GM23338 (cell line): ENCODE results near the gene SDR42E1. TPM values are rescaled to one million over a fixed set of nuclear protein-coding genes. Genes with fewer than 3 reads are reported as not detected.

Source experiments
- ATAC-seq: fragments of 200-7000 bp; cut with Tn5 transposase; 3 replicates; pipeline ENCODE4 v1.9.1; 2020
- DNase-seq: peaks from one replicate; pipeline ENCODE4 v3.0.0-alpha.2; 2015; ENCODE audit warnings: low spot score
- H2AFZ ChIP-seq: fragments of 200-600 bp; sonication (generic); 2 replicates; pipeline ENCODE4 v1.8.0; 2016; ENCODE audit warnings: antibody characterized with exemption, mild to moderate bottlenecking, moderate library complexity
- H3F3A ChIP-seq: fragments of 200-600 bp; sonication (generic); replicated peaks from 2 replicates; pipeline ENCODE4 v1.8.0; 2017; ENCODE audit warnings: antibody characterized with exemption, mixed run types, low read depth
- H3K27ac ChIP-seq: fragments of 200-600 bp; sonication (generic); 2 replicates; pipeline ENCODE4 v1.6.1; 2016; ENCODE audit warnings: low read depth
- H3K27me3 ChIP-seq: fragments of 200-600 bp; sonication (generic); 2 replicates; pipeline ENCODE4 v1.8.0; 2016; ENCODE audit warnings: mild to moderate bottlenecking, mixed run types, moderate library complexity; ENCODE audit not compliant: insufficient read depth
- H3K36me3 ChIP-seq: fragments of 200-600 bp; sonication (generic); 2 replicates; pipeline ENCODE4 v1.8.0; 2016; ENCODE audit warnings: mild to moderate bottlenecking; ENCODE audit not compliant: insufficient read depth
- H3K4me1 ChIP-seq: fragments of 200-600 bp; sonication (generic); 2 replicates; pipeline ENCODE4 v1.8.0; 2016; ENCODE audit warnings: mild to moderate bottlenecking, moderate library complexity; ENCODE audit not compliant: insufficient read depth
- H3K4me2 ChIP-seq: fragments of 200-600 bp; sonication (generic); 2 replicates; pipeline ENCODE4 v1.7.1; 2017; ENCODE audit warnings: mixed run types
- H3K4me3 ChIP-seq: fragments of 200-600 bp; sonication (generic); 2 replicates; pipeline ENCODE4 v1.6.1; 2016; ENCODE audit warnings: mixed run types
- H3K79me2 ChIP-seq: fragments of 200-600 bp; sonication (generic); replicated peaks from 2 replicates; pipeline ENCODE4 v1.8.0; 2017; ENCODE audit warnings: mild to moderate bottlenecking; ENCODE audit not compliant: insufficient read depth
- H3K9me2 ChIP-seq: fragments of 200-600 bp; sonication (generic); 2 replicates; pipeline ENCODE4 v1.8.0; 2017; ENCODE audit not compliant: insufficient read depth
- H4K20me1 ChIP-seq: fragments of 200-600 bp; sonication (generic); replicated peaks from 2 replicates; pipeline ENCODE4 v1.8.0; 2017; ENCODE audit warnings: mild to moderate bottlenecking; ENCODE audit not compliant: insufficient read depth
- H3K27ac Mint-ChIP-seq: 2 replicates; pipeline ENCODE4 v1.8.0; 2020; ENCODE audit warnings: inconsistent platforms, mild to moderate bottlenecking, moderate library complexity, mixed read lengths
- H3K27me3 Mint-ChIP-seq: 3 replicates; pipeline ENCODE4 v1.8.0; 2022; ENCODE audit warnings: low read depth, mild to moderate bottlenecking, moderate library complexity, mixed read lengths, inconsistent platforms; ENCODE audit not compliant: insufficient read depth, poor library complexity
- H3K36me3 Mint-ChIP-seq: 3 replicates; pipeline ENCODE4 v1.8.0; 2021; ENCODE audit warnings: low read depth, mild to moderate bottlenecking, inconsistent platforms, moderate library complexity, mixed read lengths
- H3K4me1 Mint-ChIP-seq: 3 replicates; pipeline ENCODE4 v1.8.0; 2020; ENCODE audit warnings: mild to moderate bottlenecking, inconsistent platforms, mixed read lengths
- H3K4me3 Mint-ChIP-seq: 3 replicates; pipeline ENCODE4 v1.8.0; 2021; ENCODE audit warnings: moderate library complexity, mild to moderate bottlenecking, inconsistent platforms, mixed read lengths
- H3K9me3 Mint-ChIP-seq: 3 replicates; pipeline ENCODE4 v1.8.0; 2020; ENCODE audit warnings: moderate library complexity, mild to moderate bottlenecking, inconsistent platforms, mixed read lengths
- CREB1 ChIP-seq: fragments of 250-450 bp; sonication (Bioruptor Pico); IDR thresholded peaks from 2 replicates; pipeline ENCODE4 v1.5.0; 2020; ENCODE audit warnings: low read depth, mild to moderate bottlenecking, moderate library complexity
- EZH2 ChIP-seq: fragments of 200-600 bp; sonication (generic); IDR thresholded peaks from one replicate; pipeline ENCODE4 v1.8.0; 2017; ENCODE audit warnings: antibody characterized with exemption, mild to moderate bottlenecking, low read depth; ENCODE audit not compliant: unreplicated experiment
- EZH2phosphoT487 ChIP-seq: fragments of 200-600 bp; sonication (generic); IDR thresholded peaks from one replicate; pipeline ENCODE4 v1.8.1; 2018; ENCODE audit warnings: antibody characterized with exemption; ENCODE audit not compliant: unreplicated experiment
- JUNB ChIP-seq: IDR thresholded peaks from one replicate; pipeline ENCODE4 v1.6.1; 2016; ENCODE audit warnings: antibody characterized with exemption; ENCODE audit not compliant: unreplicated experiment
- NANOG ChIP-seq: IDR thresholded peaks from 2 replicates; pipeline ENCODE4 v1.6.1; 2016; ENCODE audit warnings: antibody characterized with exemption, borderline replicate concordance
- POLR2AphosphoS5 ChIP-seq: IDR thresholded peaks from 2 replicates; pipeline ENCODE4 v1.6.1; 2016; ENCODE audit warnings: antibody characterized with exemption, low read depth
- STAT1 ChIP-seq: IDR thresholded peaks from one replicate; pipeline ENCODE4 v1.6.1; 2016; ENCODE audit warnings: antibody characterized with exemption; ENCODE audit not compliant: unreplicated experiment
- ZNF114 ChIP-seq: fragments of 250-450 bp; sonication (Bioruptor Pico); IDR thresholded peaks from 2 replicates; pipeline ENCODE4 v1.5.0; 2020; ENCODE audit warnings: mild to moderate bottlenecking, moderate library complexity
- ZNF331 ChIP-seq: fragments of 250-450 bp; sonication (Bioruptor Pico); IDR thresholded peaks from 2 replicates; pipeline ENCODE4 v1.5.0; 2020; ENCODE audit warnings: low read depth, mild to moderate bottlenecking, moderate library complexity
- polyA plus RNA-seq: library from polyadenylated mRNA; unstranded; fragments of >200 nt; fragmentation: Nextera tagmentation; extraction: Ambion mirVana; gene quantifications from 2 replicates; pipeline ENCODE4 v1.2.1, GENCODE V29; 2016
- total RNA-seq: library from RNA; depleted of rRNA; stranded (reverse); fragments of >200 nt; shearing (Covaris generic); gene quantifications from 2 replicates; pipeline ENCODE4 v1.2.3, GENCODE V29; 2014
- TF ChIP-seq, protein P1 (sequence below): fragments of 250-450 bp; sonication (Bioruptor Pico); IDR thresholded peaks from 2 replicates; pipeline ENCODE4 v1.5.0; 2020; ENCODE audit warnings: mild to moderate bottlenecking, moderate library complexity
- TF ChIP-seq, protein P2 (sequence below): IDR thresholded peaks from 2 replicates; pipeline ENCODE4 v1.6.1; 2016; ENCODE audit warnings: antibody characterized with exemption
- TF ChIP-seq, protein P3 (sequence below), 2 experiments: fragments of 200-600 bp in 1 of 2; sonication (generic) in 1 of 2; conservative IDR thresholded peaks; 2 replicates each; pipeline versions ENCODE4 v1.5.1 to v1.6.1; 2016 to 2017; ENCODE audit warnings: antibody characterized with exemption in 2 of 2, low read depth in 2 of 2, mild to moderate bottlenecking in 2 of 2, moderate library complexity in 1 of 2
- TF ChIP-seq, protein P4 (sequence below): IDR thresholded peaks from one replicate; pipeline ENCODE4 v1.6.1; 2018; ENCODE audit warnings: antibody characterized with exemption; ENCODE audit not compliant: unreplicated experiment

Gene SDR42E1
- total and polyA plus RNA-seq, 2 experiments from 2014 or later: 0.03 TPM; not detected in 1

DNA sequence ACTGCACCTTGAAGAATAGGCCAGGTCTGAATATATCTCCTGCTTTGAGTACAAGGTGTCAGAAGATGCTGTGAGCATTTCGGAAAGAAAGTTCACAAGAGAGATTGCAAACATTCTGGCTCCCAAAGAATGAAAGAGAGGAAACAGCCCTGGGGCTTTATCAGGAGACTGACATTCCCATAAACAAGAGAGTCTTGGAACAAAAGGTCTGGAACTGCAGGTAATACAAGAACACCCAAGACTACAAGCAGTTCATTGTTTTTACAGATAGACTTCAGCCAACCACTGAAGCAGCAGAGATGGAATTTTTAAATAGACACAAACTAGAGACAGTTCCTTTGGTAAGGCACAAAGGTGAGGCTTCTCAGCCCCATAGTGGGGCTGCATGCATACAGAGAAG lies 38.2 kb upstream of the SDR42E1 start:
- TF ChIP-seq, protein P1, sequence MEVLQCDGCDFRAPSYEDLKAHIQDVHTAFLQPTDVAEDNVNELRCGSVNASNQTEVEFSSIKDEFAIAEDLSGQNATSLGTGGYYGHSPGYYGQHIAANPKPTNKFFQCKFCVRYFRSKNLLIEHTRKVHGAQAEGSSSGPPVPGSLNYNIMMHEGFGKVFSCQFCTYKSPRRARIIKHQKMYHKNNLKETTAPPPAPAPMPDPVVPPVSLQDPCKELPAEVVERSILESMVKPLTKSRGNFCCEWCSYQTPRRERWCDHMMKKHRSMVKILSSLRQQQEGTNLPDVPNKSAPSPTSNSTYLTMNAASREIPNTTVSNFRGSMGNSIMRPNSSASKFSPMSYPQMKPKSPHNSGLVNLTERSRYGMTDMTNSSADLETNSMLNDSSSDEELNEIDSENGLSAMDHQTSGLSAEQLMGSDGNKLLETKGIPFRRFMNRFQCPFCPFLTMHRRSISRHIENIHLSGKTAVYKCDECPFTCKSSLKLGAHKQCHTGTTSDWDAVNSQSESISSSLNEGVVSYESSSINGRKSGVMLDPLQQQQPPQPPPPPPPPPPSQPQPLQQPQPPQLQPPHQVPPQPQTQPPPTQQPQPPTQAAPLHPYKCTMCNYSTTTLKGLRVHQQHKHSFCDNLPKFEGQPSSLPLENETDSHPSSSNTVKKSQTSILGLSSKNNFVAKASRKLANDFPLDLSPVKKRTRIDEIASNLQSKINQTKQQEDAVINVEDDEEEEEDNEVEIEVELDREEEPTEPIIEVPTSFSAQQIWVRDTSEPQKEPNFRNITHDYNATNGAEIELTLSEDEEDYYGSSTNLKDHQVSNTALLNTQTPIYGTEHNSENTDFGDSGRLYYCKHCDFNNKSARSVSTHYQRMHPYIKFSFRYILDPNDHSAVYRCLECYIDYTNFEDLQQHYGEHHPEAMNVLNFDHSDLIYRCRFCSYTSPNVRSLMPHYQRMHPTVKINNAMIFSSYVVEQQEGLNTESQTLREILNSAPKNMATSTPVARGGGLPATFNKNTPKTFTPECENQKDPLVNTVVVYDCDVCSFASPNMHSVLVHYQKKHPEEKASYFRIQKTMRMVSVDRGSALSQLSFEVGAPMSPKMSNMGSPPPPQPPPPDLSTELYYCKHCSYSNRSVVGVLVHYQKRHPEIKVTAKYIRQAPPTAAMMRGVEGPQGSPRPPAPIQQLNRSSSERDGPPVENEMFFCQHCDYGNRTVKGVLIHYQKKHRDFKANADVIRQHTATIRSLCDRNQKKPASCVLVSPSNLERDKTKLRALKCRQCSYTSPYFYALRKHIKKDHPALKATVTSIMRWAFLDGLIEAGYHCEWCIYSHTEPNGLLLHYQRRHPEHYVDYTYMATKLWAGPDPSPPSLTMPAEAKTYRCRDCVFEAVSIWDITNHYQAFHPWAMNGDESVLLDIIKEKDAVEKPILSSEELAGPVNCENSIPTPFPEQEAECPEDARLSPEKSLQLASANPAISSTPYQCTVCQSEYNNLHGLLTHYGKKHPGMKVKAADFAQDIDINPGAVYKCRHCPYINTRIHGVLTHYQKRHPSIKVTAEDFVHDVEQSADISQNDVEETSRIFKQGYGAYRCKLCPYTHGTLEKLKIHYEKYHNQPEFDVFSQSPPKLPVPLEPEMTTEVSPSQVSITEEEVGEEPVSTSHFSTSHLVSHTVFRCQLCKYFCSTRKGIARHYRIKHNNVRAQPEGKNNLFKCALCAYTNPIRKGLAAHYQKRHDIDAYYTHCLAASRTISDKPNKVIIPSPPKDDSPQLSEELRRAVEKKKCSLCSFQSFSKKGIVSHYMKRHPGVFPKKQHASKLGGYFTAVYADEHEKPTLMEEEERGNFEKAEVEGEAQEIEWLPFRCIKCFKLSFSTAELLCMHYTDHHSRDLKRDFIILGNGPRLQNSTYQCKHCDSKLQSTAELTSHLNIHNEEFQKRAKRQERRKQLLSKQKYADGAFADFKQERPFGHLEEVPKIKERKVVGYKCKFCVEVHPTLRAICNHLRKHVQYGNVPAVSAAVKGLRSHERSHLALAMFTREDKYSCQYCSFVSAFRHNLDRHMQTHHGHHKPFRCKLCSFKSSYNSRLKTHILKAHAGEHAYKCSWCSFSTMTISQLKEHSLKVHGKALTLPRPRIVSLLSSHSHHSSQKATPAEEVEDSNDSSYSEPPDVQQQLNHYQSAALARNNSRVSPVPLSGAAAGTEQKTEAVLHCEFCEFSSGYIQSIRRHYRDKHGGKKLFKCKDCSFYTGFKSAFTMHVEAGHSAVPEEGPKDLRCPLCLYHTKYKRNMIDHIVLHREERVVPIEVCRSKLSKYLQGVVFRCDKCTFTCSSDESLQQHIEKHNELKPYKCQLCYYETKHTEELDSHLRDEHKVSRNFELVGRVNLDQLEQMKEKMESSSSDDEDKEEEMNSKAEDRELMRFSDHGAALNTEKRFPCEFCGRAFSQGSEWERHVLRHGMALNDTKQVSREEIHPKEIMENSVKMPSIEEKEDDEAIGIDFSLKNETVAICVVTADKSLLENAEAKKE (CRISPR knock-in tag): no peak
- TF ChIP-seq JUNB (no peak), POLR2AphosphoS5 (no peak), EZH2 (no peak), STAT1 (no peak), ZNF331 (no peak), NANOG (no peak), EZH2phosphoT487 (no peak), CREB1 (CRISPR knock-in tag) (no peak), ZNF114 (CRISPR knock-in tag) (no peak)
- TF ChIP-seq, protein P2, sequence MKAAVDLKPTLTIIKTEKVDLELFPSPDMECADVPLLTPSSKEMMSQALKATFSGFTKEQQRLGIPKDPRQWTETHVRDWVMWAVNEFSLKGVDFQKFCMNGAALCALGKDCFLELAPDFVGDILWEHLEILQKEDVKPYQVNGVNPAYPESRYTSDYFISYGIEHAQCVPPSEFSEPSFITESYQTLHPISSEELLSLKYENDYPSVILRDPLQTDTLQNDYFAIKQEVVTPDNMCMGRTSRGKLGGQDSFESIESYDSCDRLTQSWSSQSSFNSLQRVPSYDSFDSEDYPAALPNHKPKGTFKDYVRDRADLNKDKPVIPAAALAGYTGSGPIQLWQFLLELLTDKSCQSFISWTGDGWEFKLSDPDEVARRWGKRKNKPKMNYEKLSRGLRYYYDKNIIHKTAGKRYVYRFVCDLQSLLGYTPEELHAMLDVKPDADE: no peak
- TF ChIP-seq, protein P3, sequence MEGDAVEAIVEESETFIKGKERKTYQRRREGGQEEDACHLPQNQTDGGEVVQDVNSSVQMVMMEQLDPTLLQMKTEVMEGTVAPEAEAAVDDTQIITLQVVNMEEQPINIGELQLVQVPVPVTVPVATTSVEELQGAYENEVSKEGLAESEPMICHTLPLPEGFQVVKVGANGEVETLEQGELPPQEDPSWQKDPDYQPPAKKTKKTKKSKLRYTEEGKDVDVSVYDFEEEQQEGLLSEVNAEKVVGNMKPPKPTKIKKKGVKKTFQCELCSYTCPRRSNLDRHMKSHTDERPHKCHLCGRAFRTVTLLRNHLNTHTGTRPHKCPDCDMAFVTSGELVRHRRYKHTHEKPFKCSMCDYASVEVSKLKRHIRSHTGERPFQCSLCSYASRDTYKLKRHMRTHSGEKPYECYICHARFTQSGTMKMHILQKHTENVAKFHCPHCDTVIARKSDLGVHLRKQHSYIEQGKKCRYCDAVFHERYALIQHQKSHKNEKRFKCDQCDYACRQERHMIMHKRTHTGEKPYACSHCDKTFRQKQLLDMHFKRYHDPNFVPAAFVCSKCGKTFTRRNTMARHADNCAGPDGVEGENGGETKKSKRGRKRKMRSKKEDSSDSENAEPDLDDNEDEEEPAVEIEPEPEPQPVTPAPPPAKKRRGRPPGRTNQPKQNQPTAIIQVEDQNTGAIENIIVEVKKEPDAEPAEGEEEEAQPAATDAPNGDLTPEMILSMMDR (conservative IDR thresholded peaks at IDR 0.05; ENCODE audit: low read depth in 2 of 2): no peak
- TF ChIP-seq, protein P4, sequence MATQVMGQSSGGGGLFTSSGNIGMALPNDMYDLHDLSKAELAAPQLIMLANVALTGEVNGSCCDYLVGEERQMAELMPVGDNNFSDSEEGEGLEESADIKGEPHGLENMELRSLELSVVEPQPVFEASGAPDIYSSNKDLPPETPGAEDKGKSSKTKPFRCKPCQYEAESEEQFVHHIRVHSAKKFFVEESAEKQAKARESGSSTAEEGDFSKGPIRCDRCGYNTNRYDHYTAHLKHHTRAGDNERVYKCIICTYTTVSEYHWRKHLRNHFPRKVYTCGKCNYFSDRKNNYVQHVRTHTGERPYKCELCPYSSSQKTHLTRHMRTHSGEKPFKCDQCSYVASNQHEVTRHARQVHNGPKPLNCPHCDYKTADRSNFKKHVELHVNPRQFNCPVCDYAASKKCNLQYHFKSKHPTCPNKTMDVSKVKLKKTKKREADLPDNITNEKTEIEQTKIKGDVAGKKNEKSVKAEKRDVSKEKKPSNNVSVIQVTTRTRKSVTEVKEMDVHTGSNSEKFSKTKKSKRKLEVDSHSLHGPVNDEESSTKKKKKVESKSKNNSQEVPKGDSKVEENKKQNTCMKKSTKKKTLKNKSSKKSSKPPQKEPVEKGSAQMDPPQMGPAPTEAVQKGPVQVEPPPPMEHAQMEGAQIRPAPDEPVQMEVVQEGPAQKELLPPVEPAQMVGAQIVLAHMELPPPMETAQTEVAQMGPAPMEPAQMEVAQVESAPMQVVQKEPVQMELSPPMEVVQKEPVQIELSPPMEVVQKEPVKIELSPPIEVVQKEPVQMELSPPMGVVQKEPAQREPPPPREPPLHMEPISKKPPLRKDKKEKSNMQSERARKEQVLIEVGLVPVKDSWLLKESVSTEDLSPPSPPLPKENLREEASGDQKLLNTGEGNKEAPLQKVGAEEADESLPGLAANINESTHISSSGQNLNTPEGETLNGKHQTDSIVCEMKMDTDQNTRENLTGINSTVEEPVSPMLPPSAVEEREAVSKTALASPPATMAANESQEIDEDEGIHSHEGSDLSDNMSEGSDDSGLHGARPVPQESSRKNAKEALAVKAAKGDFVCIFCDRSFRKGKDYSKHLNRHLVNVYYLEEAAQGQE: no peak
- Histone ChIP-seq H3K27ac (no peak overlapping the region), H3K4me2 (no peak overlapping the region), H3F3A (no peaks in the 10 kb centered on the region), H2AFZ (no peak overlapping the region), H3K4me3 (no peak overlapping the region), H3K79me2 (no peaks in the 10 kb centered on the region), H3K4me1 (no peaks in the 10 kb centered on the region), H4K20me1 (no peaks in the 10 kb centered on the region), H3K9me2 (no peaks in the 10 kb centered on the region), H3K27me3 (no peaks in the 10 kb centered on the region), H3K36me3 (no peaks in the 10 kb centered on the region)
- DNase-seq: no peak
- H3K36me3 Mint-ChIP-seq: no peaks in the 10 kb centered on the region
- no peaks in the 10 kb centered on the region for H3K27me3 Mint-ChIP-seq
- no peak for ATAC-seq
- no peaks in the 10 kb centered on the region for H3K4me1 Mint-ChIP-seq
- H3K27ac Mint-ChIP-seq: no peak overlapping the region
- no peaks in the 10 kb centered on the region for H3K9me3 Mint-ChIP-seq
- no peak overlapping the region for H3K4me3 Mint-ChIP-seq
